HL-60 (cell line): ENCODE measurements around the gene GTF3C6.

Experiments used
- DNase-seq, 2 experiments: peaks; one replicate each; pipeline ENCODE4 v3.0.0-alpha.2; 2010 to 2020; ENCODE audit warnings: low read depth in 1 of 2, low spot score in 1 of 2
- H3K27ac ChIP-seq: fragments of 250-450 bp; sonication (Bioruptor Pico); replicated peaks from 2 replicates; pipeline ENCODE4 v1.5.1; 2020; ENCODE audit warnings: mild to moderate bottlenecking, moderate library complexity
- H3K27me3 ChIP-seq: fragments of 250-450 bp; sonication (Bioruptor Pico); 2 replicates; pipeline ENCODE4 v1.5.1; 2021; ENCODE audit warnings: mild to moderate bottlenecking, moderate library complexity; ENCODE audit not compliant: insufficient read depth, poor library complexity, severe bottlenecking
- H3K4me3 ChIP-seq: replicated peaks from 2 replicates; pipeline ENCODE4 v1.5.1; 2011; ENCODE audit warnings: mild to moderate bottlenecking, control low read depth, low read length; ENCODE audit not compliant: insufficient read depth
- CTCF ChIP-seq: IDR thresholded peaks from one replicate; pipeline ENCODE4 v1.5.1; 2011; ENCODE audit warnings: low read length, control low read depth, inconsistent platforms; ENCODE audit not compliant: insufficient read depth
- GABPA ChIP-seq: IDR thresholded peaks from 2 replicates; pipeline ENCODE4 v1.6.1; 2012; ENCODE audit warnings: low read depth
- POLR2AphosphoS5 ChIP-seq: IDR thresholded peaks from 2 replicates; pipeline ENCODE4 v1.6.1; 2012; ENCODE audit warnings: low read depth
- REST ChIP-seq: IDR thresholded peaks from 2 replicates; pipeline ENCODE4 v1.6.1; 2012; ENCODE audit warnings: low read depth; ENCODE audit not compliant: insufficient replicate concordance
- SPI1 ChIP-seq: IDR thresholded peaks from 2 replicates; pipeline ENCODE4 v1.6.1; 2012; ENCODE audit warnings: low read depth, mild to moderate bottlenecking, borderline replicate concordance

The GTF3C6 gene

GRCh38 chr6:110934381-110934898 is 24.1 kb upstream of the GTF3C6 start:
- no peaks in the 10 kb centered on the region for H3K27me3 ChIP-seq
- no peak overlapping the region for H3K27ac ChIP-seq
- DNase-seq: no peak
- no peak for TF ChIP-seq REST
- no peak for TF ChIP-seq POLR2AphosphoS5
- no peak for TF ChIP-seq GABPA
- TF ChIP-seq SPI1: no peak
- H3K4me3 ChIP-seq: no peak overlapping the region

- H3K4me3 ChIP-seq: no peak overlapping the region
- H3K27ac ChIP-seq: no peak overlapping the region
- H3K27me3 ChIP-seq: no peaks in the 10 kb centered on the region
- TF ChIP-seq SPI1 (no peak), POLR2AphosphoS5 (no peak), REST (no peak), GABPA (no peak), CTCF (no peak)
- DNase-seq: no peak
These were observed 23.3 kb upstream of the GTF3C6 start for GRCh38 chr6:110935171-110935570.

GRCh38 chr6:110938171-110938570 is 20.3 kb upstream of the GTF3C6 start:
- no peak for TF ChIP-seq SPI1
- TF ChIP-seq GABPA: no peak
- TF ChIP-seq REST: no peak
- TF ChIP-seq POLR2AphosphoS5: no peak
- no peak for DNase-seq
- H3K27ac ChIP-seq: no peak overlapping the region
- H3K27me3 ChIP-seq: no peaks in the 10 kb centered on the region
- H3K4me3 ChIP-seq: no peak overlapping the region

GRCh38 chr6:110939429-110940200 is 18.9 kb upstream of the GTF3C6 start:
- TF ChIP-seq POLR2AphosphoS5: no peak
- no peak for TF ChIP-seq SPI1
- TF ChIP-seq GABPA: no peak
- Histone ChIP-seq H3K27ac (no peak overlapping the region), H3K27me3 (no peaks in the 10 kb centered on the region), H3K4me3 (no peak overlapping the region)
- DNase-seq: no peak
